Muscle of leg (tissue), 11 donors: ENCODE data around the gene CLTB. TPM values are rescaled to one million over a fixed set of nuclear protein-coding genes. Genes with fewer than 3 reads are reported as not detected.
"Not testable (repeated sequence)": the region's sequence is repeated elsewhere in the genome, so short reads cannot be mapped to it uniquely, and the experiment has no call there.

Source experiments
- DNase-seq: peaks from one replicate; pipeline ENCODE4 v3.0.0; 2013
- H3K27ac ChIP-seq: one replicate; pipeline ENCODE4 v1.5.1; 2013; ENCODE audit warnings: mild to moderate bottlenecking, low read length, control low read depth
- H3K27me3 ChIP-seq: one replicate; pipeline ENCODE4 v1.6.1; 2013; ENCODE audit warnings: low read length; ENCODE audit not compliant: control insufficient read depth, insufficient read depth
- H3K36me3 ChIP-seq: one replicate; pipeline ENCODE4 v1.6.1; 2013; ENCODE audit warnings: low read length; ENCODE audit not compliant: control insufficient read depth, insufficient read depth
- H3K4me1 ChIP-seq: one replicate; pipeline ENCODE4 v1.6.1; 2013; ENCODE audit warnings: low read length; ENCODE audit not compliant: control insufficient read depth, insufficient read depth
- H3K4me3 ChIP-seq: one replicate; pipeline ENCODE4 v1.5.1; 2013; ENCODE audit warnings: low read length, control low read depth
- H3K9me3 ChIP-seq: replicated peaks from 2 replicates; pipeline ENCODE4 v1.6.1; 2013; ENCODE audit warnings: low read depth, low read length; ENCODE audit not compliant: control insufficient read depth
- WGBS: methylation state at CpG from one replicate; pipeline ENCODE4 v1.1.5; 2013; ENCODE audit warnings: missing lambda C conversion rate; ENCODE audit not compliant: insufficient coverage; 5-methylcytosine and 5-hydroxymethylcytosine counted together
- polyA plus RNA-seq, 8 donors: library from polyadenylated mRNA; unstranded; fragments of 120-200 nt; gene quantifications; one replicate each; pipeline versions ENCODE4 v1.2.1 to v1.2.3, GENCODE V29; 2013; ENCODE audit warnings: inconsistent platforms in 1 of 8, low replicate concordance in 1 of 8; ENCODE audit not compliant: insufficient read length in 8 of 8, insufficient read depth in 1 of 8
- total RNA-seq: library from RNA; stranded (reverse); fragments of 120-200 nt; gene quantifications from one replicate; pipeline ENCODE4 v1.2.4, GENCODE V29; 2013

CLTB gene
- total and polyA plus RNA-seq, 9 donors, result 50.0 to 65.8 (median 57.5) TPM

DNA sequence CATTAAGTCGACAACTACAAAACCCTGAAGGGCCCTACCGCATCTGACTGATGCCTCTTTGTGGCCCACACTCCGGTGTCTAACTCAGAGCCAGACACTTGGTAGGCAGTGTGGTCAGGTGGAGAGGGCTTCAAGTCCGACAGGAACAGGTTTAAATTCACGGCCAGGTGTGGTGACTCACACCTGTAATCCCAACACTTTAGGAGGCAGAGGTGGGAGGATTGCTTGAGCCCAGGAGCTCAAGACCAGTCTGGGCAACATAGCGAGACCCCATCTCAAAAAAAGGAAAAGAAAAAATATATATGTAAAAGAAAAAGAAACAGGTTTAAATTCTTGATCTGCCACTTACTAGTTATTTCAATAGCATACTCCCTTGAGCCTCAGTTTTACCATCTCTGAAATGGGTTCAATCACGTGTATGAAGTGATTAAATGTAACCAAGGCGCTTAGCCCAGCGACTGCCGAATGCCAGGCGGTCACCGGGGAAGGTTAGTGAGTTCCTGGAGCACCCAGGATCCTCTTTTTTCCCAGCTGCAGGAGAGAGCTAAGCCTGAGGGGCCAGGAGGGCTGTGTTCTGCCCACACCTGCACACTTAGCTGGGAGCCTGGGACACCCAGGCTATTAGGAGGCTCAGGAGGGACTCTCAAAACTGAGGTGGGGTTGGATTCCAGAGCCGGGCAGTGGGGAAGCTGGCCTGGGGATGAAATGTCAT is 943 bp downstream of the CLTB start:
- Histone ChIP-seq H3K4me1 (peaks cover 23% of the 10 kb centered on the region), H3K36me3 (peaks cover 7% of the 10 kb centered on the region), H3K4me3 (peak overlapping the region; percentile 80), H3K27me3 (no peaks in the 10 kb centered on the region), H3K9me3 (no peaks in the 10 kb centered on the region), H3K27ac (peak overlapping the region; percentile 60)
- DNase-seq, result no peak
- WGBS, result 77% methylated on average over 6 of the region's 13 CpGs

DNA sequence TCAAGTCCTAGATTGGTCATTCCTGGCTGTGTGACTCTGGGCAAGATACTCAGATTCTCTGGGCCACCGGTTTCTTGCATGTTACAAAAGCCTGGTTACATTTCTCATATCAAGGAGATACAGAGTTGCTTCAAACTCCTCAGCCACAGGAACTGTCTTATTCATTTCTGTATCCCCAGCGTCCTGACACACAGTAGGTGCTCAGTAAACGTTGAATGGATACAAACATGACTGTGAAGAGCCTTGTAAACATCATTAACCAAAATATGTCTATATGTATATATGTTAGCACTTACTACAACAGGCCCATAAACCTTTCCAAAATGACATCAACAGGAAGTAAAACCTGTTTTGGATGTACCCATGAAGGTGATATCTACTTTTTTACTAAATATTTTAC is 1.6 kb downstream of the CLTB start:
- no peak overlapping the region for H3K4me3 ChIP-seq
- no peak for DNase-seq
- H3K9me3 ChIP-seq, result no peaks in the 10 kb centered on the region
- H3K27ac ChIP-seq, result no peak overlapping the region
- H3K27me3 ChIP-seq, result no peaks in the 10 kb centered on the region
- WGBS, result 90% methylated on average over 1 of the region's 3 CpGs
- peaks cover 23% of the 10 kb centered on the region for H3K4me1 ChIP-seq
- peaks cover 11% of the 10 kb centered on the region for H3K36me3 ChIP-seq

GRCh38 chr5:176413709-176414191 is 2.6 kb downstream of the CLTB start:
- Histone ChIP-seq H3K4me1 (peaks cover 23% of the 10 kb centered on the region), H3K27ac (no peak overlapping the region)
- WGBS, result 84% methylated on average over 6 of the region's 7 CpGs

GRCh38 chr5:176413255-176413565 is 3.1 kb downstream of the CLTB start:
- no peak overlapping the region for H3K27ac ChIP-seq
- WGBS, result 25% methylated on average over 2 of the region's 2 CpGs
- H3K27me3 ChIP-seq, result no peaks in the 10 kb centered on the region
- H3K36me3 ChIP-seq, result peaks cover 14% of the 10 kb centered on the region
- no peak overlapping the region for H3K4me3 ChIP-seq
- H3K9me3 ChIP-seq, result no peaks in the 10 kb centered on the region
- DNase-seq, result no peak
- peaks cover 23% of the 10 kb centered on the region for H3K4me1 ChIP-seq

More at GRCh38 chr5:176413709-176414191, 2.6 kb downstream of the CLTB start:
- Histone ChIP-seq H3K4me3 (no peak overlapping the region), H3K9me3 (no peaks in the 10 kb centered on the region), H3K27me3 (no peaks in the 10 kb centered on the region), H3K36me3 (peaks cover 14% of the 10 kb centered on the region)
- no peak for DNase-seq

DNA sequence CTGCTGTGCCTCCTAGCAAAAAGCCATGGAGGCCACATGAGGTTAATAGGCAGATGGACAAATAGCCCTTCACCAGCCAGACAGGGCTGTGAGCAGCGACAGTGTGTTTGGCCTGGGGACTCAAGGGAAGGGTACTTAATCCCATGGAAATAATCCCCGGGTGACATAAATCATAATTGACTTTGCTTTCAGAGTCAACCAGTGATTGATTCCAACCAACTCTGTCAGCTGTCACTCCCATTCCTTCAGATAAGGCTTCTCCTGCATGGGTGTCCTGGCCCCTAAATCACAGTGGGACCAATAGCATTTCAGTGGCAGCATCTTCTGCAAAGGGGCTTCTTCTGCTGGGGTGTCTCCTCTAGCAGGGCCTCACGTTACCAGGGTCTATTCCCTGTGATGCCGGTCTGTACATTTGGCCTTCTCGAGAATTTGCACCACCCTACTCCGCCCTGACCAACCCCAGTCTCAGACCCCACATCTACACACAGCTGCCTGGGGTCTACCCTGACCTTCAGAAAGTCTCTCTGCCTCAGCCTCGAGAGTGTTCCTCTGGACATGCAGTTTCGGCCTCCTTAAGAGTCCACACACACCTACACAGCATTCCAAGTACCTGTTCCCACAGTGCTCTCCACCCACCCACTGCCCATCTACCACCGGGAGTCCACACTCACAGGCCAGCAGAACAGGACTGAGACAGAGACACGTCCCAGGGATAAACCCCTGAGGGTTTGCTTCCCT is 3.7 kb downstream of the CLTB start:
- H3K4me3 ChIP-seq, result no peak overlapping the region
- H3K9me3 ChIP-seq, result no peaks in the 10 kb centered on the region
- peaks cover 17% of the 10 kb centered on the region for H3K36me3 ChIP-seq
- 65% methylated on average over 10 of the region's 10 CpGs for WGBS
- H3K27me3 ChIP-seq, result no peaks in the 10 kb centered on the region
- peaks cover 24% of the 10 kb centered on the region for H3K4me1 ChIP-seq
- no peak overlapping the region for H3K27ac ChIP-seq
- DNase-seq, result no peak

DNA sequence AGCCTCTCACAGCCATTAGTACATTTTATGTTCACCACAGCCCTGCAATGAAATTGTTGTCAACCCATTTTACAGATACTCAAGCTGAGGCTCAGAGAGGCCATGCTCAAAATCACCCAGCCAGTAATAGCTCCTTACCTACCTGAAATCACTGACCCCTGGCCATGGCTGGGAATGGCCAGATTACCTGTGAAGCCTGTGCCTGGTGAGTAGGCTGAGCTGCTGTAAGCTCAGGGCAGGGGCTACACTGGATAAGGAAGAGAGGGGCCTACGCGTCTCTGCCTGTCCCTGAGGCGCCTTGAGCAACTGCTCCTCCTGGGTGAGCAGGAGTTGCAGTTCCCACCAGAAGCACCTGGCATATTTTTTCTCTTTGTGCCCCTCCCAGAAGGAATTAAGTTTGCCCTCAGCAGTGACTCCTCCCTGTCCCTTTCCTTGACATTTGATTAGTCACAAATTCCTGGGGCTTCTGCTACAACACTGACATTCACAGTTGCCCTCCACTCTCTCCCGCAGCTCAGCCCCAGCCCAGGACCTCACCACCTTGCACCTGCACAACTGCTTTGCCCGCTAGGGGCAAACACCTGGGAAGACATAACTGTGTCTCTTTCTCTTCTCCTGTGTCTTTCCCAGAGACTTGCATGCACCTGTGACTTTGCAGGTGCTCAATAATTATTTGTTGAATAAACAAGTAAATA is 5.7 kb downstream of the CLTB start:
- WGBS, result 80% methylated on average over 2 of the region's 5 CpGs
- Histone ChIP-seq H3K27me3 (no peaks in the 10 kb centered on the region), H3K4me3 (no peak overlapping the region), H3K4me1 (peaks cover 18% of the 10 kb centered on the region), H3K9me3 (no peaks in the 10 kb centered on the region), H3K36me3 (peaks cover 29% of the 10 kb centered on the region), H3K27ac (no peak overlapping the region)
- no peak for DNase-seq

- no peak overlapping the region for H3K27ac ChIP-seq
- no peak for DNase-seq
- H3K9me3 ChIP-seq, result no peaks in the 10 kb centered on the region
- peaks cover 11% of the 10 kb centered on the region for H3K4me1 ChIP-seq
- peaks cover 29% of the 10 kb centered on the region for H3K36me3 ChIP-seq
- 92% methylated on average over 4 of the region's 4 CpGs for WGBS
- H3K4me3 ChIP-seq, result no peak overlapping the region
- no peaks in the 10 kb centered on the region for H3K27me3 ChIP-seq
Observed at GRCh38 chr5:176409765-176410164, 6.6 kb downstream of the CLTB start.

DNA sequence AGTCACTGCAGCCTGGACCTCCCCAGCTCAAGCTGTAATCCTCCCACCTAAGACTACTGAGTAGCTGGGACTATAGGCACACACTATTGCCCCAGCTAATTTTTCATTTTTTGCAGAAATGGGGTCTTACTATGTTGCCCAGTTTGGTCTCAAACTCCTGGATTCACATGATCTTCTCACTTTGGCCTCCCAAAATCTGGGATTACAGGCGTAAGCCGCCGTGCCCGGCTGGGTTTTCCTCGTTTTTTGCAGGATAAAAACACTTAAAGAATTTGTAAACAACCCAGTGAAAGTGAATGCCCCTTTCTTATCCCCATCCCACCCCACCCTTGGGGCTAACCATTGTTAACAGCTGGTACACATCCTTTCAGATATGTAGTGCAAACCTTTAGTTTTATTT is 7.7 kb downstream of the CLTB start:
- peaks cover 8% of the 10 kb centered on the region for H3K4me1 ChIP-seq
- no peak overlapping the region for H3K4me3 ChIP-seq
- no peaks in the 10 kb centered on the region for H3K9me3 ChIP-seq
- 83% methylated on average over 5 of the region's 5 CpGs for WGBS
- peaks cover 34% of the 10 kb centered on the region for H3K36me3 ChIP-seq
- DNase-seq, result no peak
- H3K27ac ChIP-seq, result no peak overlapping the region
- no peaks in the 10 kb centered on the region for H3K27me3 ChIP-seq

DNA sequence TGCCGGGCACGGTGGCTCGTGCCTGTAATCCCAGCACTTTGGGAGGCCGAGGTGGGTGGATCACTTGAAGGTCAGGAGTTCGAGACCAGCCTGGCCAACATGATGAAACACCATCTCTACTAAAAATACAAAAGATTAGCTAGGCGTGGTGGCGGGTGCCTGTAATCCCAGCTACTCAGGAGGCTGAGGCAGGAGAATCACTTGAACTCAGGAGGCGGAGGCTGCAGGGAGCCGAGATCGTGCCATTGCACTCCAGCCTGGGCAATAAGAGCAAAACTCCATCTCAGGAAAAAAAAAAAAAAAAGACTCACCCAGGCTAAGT is 8.1 kb downstream of the CLTB start:
- not testable (repeated sequence) for H3K4me3 ChIP-seq, H3K27me3 ChIP-seq, DNase-seq, H3K4me1 ChIP-seq, H3K9me3 ChIP-seq, H3K27ac ChIP-seq
- WGBS, result no CpG with 5 or more reads among the region's 10 CpGs
- H3K36me3 ChIP-seq, result peaks cover 34% of the 10 kb centered on the region

DNA sequence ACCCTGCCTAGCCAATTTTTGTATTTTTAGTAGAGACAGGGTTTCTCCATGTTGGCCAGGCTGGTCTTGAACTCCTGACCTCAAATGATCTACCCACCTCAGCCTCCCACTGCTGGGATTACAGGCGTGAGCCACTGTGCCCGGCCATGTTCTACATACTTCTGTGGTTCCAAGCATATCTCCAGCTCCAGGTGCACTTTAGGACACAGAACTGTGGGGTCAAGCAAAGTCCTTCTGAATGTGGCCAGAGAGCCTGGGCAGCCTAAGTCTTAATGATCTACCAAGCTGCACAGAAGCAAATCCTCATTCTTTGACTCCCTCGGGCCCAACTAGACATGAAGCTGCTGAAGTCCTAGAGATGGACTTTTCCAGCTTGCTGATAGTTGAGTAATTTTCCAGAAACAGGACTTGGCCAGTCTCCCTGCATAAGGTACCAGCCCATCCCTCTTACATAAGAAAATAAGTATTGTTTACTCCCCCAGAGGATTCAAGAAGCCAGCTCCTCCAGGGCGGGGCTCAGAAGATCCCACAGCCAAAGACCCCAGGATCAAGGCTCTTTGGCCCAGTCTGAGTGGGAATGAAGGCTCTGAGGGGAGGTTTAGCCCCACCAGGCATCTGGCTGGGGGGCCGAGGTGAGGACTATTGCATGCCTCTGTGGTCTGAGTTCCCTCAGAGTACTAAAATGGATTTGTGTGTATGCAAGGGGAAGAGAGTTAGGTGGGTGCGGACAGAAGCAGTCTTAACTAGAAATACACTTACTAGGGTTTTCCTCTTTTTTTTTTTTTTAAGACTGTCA is 8.7 kb downstream of the CLTB start:
- Histone ChIP-seq H3K4me3 (no peak overlapping the region), H3K4me1 (peaks cover 4% of the 10 kb centered on the region), H3K9me3 (no peaks in the 10 kb centered on the region), H3K27ac (no peak overlapping the region), H3K36me3 (peaks cover 32% of the 10 kb centered on the region), H3K27me3 (no peaks in the 10 kb centered on the region)
- DNase-seq, result peak; percentile 77
- WGBS, result 57% methylated on average over 2 of the region's 6 CpGs
